ENCODE data around the gene CHD2. TPM values are rescaled to one million over a fixed set of nuclear protein-coding genes. Genes with fewer than 3 reads are reported as not detected.

The CHD2 gene
- polyA plus RNA-seq, 2 of the 4 experiments (the other 2 are of a cell fraction) = 29.5 to 68.2 TPM

DNA sequence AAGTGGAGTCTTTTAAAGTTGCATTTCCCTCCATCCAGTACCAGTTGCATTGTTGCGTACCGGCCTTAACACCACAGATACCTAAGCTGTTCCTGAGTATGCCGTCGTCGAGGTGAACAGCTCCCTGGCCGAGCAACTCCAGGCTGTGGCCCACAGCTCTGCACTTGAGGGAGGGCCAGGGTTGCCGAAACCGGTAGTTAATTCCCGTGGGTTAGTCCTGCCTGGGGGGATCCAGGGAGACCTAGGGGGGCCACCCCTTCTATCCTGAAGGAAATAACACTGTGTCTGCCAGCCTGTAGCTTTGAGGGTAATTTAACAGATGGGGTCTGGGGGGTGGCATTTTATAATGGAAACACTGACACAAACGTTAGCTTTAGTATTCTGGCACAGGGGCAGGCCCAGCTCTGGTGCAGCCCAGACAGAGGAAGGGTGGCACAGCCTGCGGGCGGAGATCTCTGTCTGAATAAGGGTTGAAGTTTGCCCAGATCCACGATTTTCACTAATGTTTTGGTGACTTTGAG, 128.0 kb downstream of the CHD2 start:
- TF ChIP-seq EHF (CRISPR knock-in tag; IDR thresholded peaks at IDR 0.05) = no peak
- TF ChIP-seq, protein P1, sequence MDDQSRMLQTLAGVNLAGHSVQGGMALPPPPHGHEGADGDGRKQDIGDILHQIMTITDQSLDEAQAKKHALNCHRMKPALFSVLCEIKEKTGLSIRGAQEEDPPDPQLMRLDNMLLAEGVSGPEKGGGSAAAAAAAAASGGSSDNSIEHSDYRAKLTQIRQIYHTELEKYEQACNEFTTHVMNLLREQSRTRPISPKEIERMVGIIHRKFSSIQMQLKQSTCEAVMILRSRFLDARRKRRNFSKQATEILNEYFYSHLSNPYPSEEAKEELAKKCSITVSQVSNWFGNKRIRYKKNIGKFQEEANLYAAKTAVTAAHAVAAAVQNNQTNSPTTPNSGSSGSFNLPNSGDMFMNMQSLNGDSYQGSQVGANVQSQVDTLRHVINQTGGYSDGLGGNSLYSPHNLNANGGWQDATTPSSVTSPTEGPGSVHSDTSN (IDR thresholded peaks at IDR 0.05) = no peak
- no peak for TF ChIP-seq CHD2 (IDR thresholded peaks at IDR 0.05; ENCODE audit: low read length, partially characterized antibody)
- no peak for TF ChIP-seq BHLHE40 (IDR thresholded peaks at IDR 0.05; ENCODE audit: low read depth, low read length)
- TF ChIP-seq TP53 (CRISPR knock-in tag; IDR thresholded peaks at IDR 0.05) = 0 out of 2 replicates have a peak, but pooled peaks have one; percentile 35
- no peak for TF ChIP-seq CBX2 (IDR thresholded peaks at IDR 0.05; ENCODE audit: borderline replicate concordance, low read depth)
- TF ChIP-seq HOXB13 (CRISPR knock-in tag; IDR thresholded peaks at IDR 0.05; ENCODE audit: low read depth) = no peak
- no peak for TF ChIP-seq HEYL (CRISPR knock-in tag; IDR thresholded peaks at IDR 0.05)
- no peak for TF ChIP-seq CHD4 (IDR thresholded peaks at IDR 0.05; ENCODE audit: borderline replicate concordance)
- peak; percentile 49; the same call in 1 of the 2 replicates for TF ChIP-seq POLR2AphosphoS2 (conservative IDR thresholded peaks at IDR 0.05; ENCODE audit: low read length)
- no peak for TF ChIP-seq TFCP2L1 (CRISPR knock-in tag; IDR thresholded peaks at IDR 0.05)
- TF ChIP-seq FOSL2 (IDR thresholded peaks at IDR 0.05) = no peak
- TF ChIP-seq FOSL2 (CRISPR knock-in tag; IDR thresholded peaks at IDR 0.05) = no peak
- TF ChIP-seq, protein P2, sequence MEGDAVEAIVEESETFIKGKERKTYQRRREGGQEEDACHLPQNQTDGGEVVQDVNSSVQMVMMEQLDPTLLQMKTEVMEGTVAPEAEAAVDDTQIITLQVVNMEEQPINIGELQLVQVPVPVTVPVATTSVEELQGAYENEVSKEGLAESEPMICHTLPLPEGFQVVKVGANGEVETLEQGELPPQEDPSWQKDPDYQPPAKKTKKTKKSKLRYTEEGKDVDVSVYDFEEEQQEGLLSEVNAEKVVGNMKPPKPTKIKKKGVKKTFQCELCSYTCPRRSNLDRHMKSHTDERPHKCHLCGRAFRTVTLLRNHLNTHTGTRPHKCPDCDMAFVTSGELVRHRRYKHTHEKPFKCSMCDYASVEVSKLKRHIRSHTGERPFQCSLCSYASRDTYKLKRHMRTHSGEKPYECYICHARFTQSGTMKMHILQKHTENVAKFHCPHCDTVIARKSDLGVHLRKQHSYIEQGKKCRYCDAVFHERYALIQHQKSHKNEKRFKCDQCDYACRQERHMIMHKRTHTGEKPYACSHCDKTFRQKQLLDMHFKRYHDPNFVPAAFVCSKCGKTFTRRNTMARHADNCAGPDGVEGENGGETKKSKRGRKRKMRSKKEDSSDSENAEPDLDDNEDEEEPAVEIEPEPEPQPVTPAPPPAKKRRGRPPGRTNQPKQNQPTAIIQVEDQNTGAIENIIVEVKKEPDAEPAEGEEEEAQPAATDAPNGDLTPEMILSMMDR (IDR thresholded peaks at IDR 0.05) = no peak
- no peak for TF ChIP-seq HOXA7 (CRISPR knock-in tag; IDR thresholded peaks at IDR 0.05)
- TF ChIP-seq, protein P3, sequence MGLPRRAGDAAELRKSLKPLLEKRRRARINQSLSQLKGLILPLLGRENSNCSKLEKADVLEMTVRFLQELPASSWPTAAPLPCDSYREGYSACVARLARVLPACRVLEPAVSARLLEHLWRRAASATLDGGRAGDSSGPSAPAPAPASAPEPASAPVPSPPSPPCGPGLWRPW (IDR thresholded peaks at IDR 0.05) = no peak
- no peak for TF ChIP-seq NPAS2 (CRISPR knock-in tag; IDR thresholded peaks at IDR 0.05; ENCODE audit: borderline replicate concordance)
- WGBS (ENCODE audit: missing lambda C conversion rate) = 81% methylated on average over 13 of the region's 13 CpGs
- Histone ChIP-seq H3K27ac (peak overlapping the region in 1 of 2 experiments; percentile 23; a peak in 1 of 6 replicates), H3K4me1 (peaks cover 24% of the 10 kb centered on the region; the same call in 2 of the 3 replicates), H3K4me2 (no peak overlapping the region), H3K4me3 (no peak overlapping the region), H3K9me3 (no peaks in the 10 kb centered on the region)
- POLR2A ChIA-PET = no interaction called here
- DNase-seq (ENCODE audit: low read depth in 1 of 2, low spot score in 1 of 2) (no peak), FAIRE-seq (no peak), ATAC-seq (no peak)
- CTCF ChIA-PET = interaction anchor here (0.9 to 11.4 kb wide), 13 partner anchors 10 to 1296 kb away, joined by 3 to 121 read pairs (median 8); partner anchors contain the start of gene RGMA

DNA sequence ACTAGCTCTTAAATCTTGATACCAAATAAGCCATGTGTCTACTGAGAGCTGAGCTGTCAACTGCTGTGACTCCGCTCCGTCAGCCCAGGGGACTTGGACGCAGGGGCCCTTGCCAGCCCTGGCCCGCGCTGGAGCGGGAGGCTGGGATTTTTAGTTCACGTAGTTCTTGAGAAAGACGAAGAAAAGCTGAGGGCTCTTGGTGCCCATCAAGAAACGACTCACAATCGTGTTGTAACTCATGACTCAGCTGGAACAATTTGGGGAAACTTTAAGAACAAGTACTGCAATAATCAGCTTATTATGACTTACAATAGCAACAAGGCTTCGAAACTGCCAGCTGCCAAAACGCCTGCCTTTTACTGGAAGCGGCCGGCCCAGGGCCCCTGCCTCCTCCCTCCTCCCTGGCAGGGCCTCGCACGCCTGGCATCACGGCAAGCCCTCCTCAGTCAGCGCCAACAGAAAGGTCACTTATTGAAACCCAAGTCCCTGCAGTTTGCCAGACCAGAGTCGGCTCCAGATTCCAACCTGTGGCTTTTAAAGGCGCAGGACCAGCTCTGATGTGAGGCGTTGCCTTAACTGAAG, 128.6 kb downstream of the CHD2 start:
- POLR2A ChIA-PET = interaction anchor here (1.6 kb wide), 1 partner anchor 225 kb away, joined by 3 read pairs; no protein-coding TSS in a partner anchor

More for the DNA sequence above, 128.6 kb downstream of the CHD2 start:
- DNase-seq (ENCODE audit: low read depth in 1 of 2, low spot score in 1 of 2) = no peak
- no peak for ATAC-seq
- Histone ChIP-seq H3K4me2 (no peak overlapping the region), H3K4me3 (no peak overlapping the region), H3K27ac (peak overlapping the region in 1 of 2 experiments; percentile 23; a peak in 1 of 6 replicates), H3K4me1 (peaks cover 24% of the 10 kb centered on the region; the same call in 2 of the 3 replicates), H3K9me3 (no peaks in the 10 kb centered on the region)
- TF ChIP-seq RAD21 (conservative IDR thresholded peaks at IDR 0.05 in 1 of 2, IDR thresholded peaks at IDR 0.05 in 1 of 2) (no peak), MAFK (IDR thresholded peaks at IDR 0.05; ENCODE audit: partially characterized antibody) (peak; percentile 34), JUN (IDR thresholded peaks at IDR 0.05) (0 out of 5 replicates have a peak, but pooled peaks of 1 of the 2 experiments have one; percentile 12)
- 79% methylated on average over 21 of the region's 21 CpGs for WGBS (ENCODE audit: missing lambda C conversion rate)
- peak; percentile 74 for FAIRE-seq
- CTCF ChIA-PET = interaction anchor here (0.9 to 11.4 kb wide), 15 partner anchors 10 to 1295 kb away, joined by 3 to 121 read pairs (median 9); partner anchors contain the start of gene RGMA

Data from A549 (cell line).